Measurements from ENCODE around the gene HCRT.

The HCRT gene

GRCh38 chr17:42184713-42185620 lies at the start of gene HCRT:
Gene HCRT (minus strand): TSS chr17:42185452. CDS start chr17:42185365, 87 bp downstream.
- no peak within 1 kb of the TSS for H3K4me3 ChIP-seq (ENCODE audit: low read depth, low read length)
- TF ChIP-seq MYC (IDR thresholded peaks at IDR 0.05; ENCODE audit: low read depth, low read length): no peak
- no peak for TF ChIP-seq MAX (IDR thresholded peaks at IDR 0.05; ENCODE audit: low read depth, low read length)
- TF ChIP-seq POLR2A (IDR thresholded peaks at IDR 0.05; ENCODE audit: extremely low read depth, insufficient read length): no peak
- no peak for TF ChIP-seq CTCF (IDR thresholded peaks at IDR 0.05; ENCODE audit: low read depth, low read length)
- DNase-seq (ENCODE audit: low read depth): no peak

- no peak overlapping the region for H3K4me3 ChIP-seq (ENCODE audit: low read depth, low read length)
- TF ChIP-seq POLR2A (IDR thresholded peaks at IDR 0.05; ENCODE audit: extremely low read depth, insufficient read length): no peak
- TF ChIP-seq MAX (IDR thresholded peaks at IDR 0.05; ENCODE audit: low read depth, low read length): no peak
- TF ChIP-seq MYC (IDR thresholded peaks at IDR 0.05; ENCODE audit: low read depth, low read length): no peak
- TF ChIP-seq CTCF (IDR thresholded peaks at IDR 0.05; ENCODE audit: low read depth, low read length): no peak
- no peak for DNase-seq (ENCODE audit: low read depth)
Measured at GRCh38 chr17:42233994-42234393, 48.7 kb upstream of the HCRT start.

- DNase-seq (ENCODE audit: low read depth): no peak
- no peak overlapping the region for H3K4me3 ChIP-seq (ENCODE audit: low read depth, low read length)
- no peak for TF ChIP-seq CTCF (IDR thresholded peaks at IDR 0.05; ENCODE audit: low read depth, low read length)
- no peak for TF ChIP-seq MAX (IDR thresholded peaks at IDR 0.05; ENCODE audit: low read depth, low read length)
- no peak for TF ChIP-seq POLR2A (IDR thresholded peaks at IDR 0.05; ENCODE audit: extremely low read depth, insufficient read length)
- no peak for TF ChIP-seq MYC (IDR thresholded peaks at IDR 0.05; ENCODE audit: low read depth, low read length)
Measured at GRCh38 chr17:42233156-42233555, 47.9 kb upstream of the HCRT start.

- no peak for DNase-seq (ENCODE audit: low read depth)
- TF ChIP-seq MAX (IDR thresholded peaks at IDR 0.05; ENCODE audit: low read depth, low read length) (no peak), MYC (IDR thresholded peaks at IDR 0.05; ENCODE audit: low read depth, low read length) (no peak), POLR2A (IDR thresholded peaks at IDR 0.05; ENCODE audit: extremely low read depth, insufficient read length) (no peak), CTCF (IDR thresholded peaks at IDR 0.05; ENCODE audit: low read depth, low read length) (no peak)
- no peak overlapping the region for H3K4me3 ChIP-seq (ENCODE audit: low read depth, low read length)
Measured at GRCh38 chr17:42230225-42230624, 45.0 kb upstream of the HCRT start.

- DNase-seq (ENCODE audit: low read depth): no peak
- no peak overlapping the region for H3K4me3 ChIP-seq (ENCODE audit: low read depth, low read length)
- TF ChIP-seq POLR2A (IDR thresholded peaks at IDR 0.05; ENCODE audit: extremely low read depth, insufficient read length) (no peak), CTCF (IDR thresholded peaks at IDR 0.05; ENCODE audit: low read depth, low read length) (no peak), MAX (IDR thresholded peaks at IDR 0.05; ENCODE audit: low read depth, low read length) (no peak), MYC (IDR thresholded peaks at IDR 0.05; ENCODE audit: low read depth, low read length) (no peak)
Measured at GRCh38 chr17:42227849-42228700, 42.8 kb upstream of the HCRT start.

All from NB4 (cell line).